ENCODE measurements around the gene SPATA7.

The SPATA7 gene

DNA sequence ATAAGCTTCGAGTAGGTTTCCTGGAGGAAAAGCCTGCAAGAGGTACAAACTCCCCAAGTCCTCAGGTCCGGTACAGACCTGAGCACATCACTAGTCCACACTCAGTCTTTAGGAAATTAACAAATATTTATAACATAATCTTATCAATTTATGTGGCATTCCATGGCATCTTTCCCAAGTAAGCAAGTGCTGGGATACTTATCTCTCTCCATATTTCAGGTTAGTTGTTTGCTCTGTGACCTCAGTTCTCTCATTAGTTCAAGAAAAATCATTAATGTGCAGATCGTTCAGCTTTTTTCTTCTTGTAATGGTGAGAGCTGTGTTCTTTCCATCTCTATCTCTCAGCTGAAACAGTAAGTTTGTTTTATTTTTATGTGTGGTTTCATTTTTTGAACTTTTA, 34.7 kb downstream of the SPATA7 start:
- DNase-seq: no peak

DNA sequence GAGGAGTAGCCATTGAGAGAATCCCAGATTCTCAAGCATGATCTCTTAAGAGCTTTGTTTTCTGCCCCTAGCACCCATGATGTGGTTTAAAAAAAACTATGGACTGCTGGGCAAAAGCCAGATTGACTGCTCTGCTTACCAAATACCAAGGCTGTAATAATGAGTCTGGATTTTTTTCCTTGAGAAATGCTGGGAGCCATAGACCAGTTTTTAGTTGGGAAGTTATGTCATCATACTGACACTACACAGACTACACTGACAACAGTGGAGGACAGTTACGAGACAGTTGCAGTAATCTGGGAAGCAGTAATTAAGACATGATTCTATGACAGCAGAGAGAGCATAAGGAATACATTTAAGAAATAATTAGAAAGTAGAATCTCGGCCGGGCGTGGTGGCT, 35.8 kb downstream of the SPATA7 start:
- no peak for DNase-seq

DNA sequence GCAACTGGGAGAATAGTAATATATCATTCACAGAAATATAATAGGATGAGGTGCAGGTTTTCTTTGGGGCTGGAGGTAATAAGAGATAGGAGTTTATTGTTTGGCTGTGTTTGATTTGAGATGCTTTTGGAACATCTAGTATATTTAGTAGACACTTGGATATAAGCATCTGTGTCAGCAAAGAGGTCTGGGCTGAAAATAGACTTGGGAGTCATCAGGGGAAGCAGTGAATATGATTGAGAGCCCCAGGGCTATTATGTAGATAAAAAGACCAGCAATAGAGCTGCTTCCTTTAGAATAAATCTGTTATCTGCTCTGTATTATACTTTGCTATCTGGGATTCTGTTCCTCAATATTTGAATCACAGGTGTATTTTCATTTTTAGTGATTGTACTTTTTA, 36.6 kb downstream of the SPATA7 start:
- DNase-seq: no peak

DNA sequence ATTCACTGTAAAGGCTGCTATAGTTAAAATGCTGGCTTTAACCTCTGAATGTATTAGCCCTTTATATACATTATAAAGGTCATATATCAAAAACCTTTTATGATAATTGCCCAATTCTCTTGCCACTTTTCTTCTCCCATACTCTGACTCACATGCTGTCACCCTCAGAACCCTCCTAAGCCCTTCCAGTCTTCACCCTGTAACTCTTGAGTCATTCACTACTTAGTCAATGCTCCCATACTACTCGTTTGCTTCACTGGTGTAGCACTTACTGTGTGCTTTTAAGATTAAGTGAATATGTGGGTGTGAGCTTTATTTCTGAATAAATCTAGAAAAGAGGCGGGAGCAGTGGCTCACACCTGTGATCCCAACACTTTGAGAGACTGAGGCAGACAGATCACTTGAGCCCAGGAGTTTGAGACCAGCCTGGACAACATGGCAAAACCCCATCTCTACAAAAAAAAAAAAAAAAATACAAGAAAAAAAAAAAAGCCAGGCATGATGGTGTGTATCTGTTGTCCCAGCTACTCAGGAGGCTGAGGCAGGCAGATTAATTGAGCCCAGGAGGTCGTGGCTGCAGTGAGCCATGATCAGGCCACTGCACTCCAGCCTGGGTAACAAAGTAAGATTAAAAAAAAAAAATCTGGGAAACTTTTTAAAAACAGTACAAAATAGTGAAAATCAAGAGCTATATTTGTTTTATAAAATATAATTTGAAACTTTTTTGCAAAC, 37.6 kb downstream of the SPATA7 start:
- DNase-seq: no peak

DNA sequence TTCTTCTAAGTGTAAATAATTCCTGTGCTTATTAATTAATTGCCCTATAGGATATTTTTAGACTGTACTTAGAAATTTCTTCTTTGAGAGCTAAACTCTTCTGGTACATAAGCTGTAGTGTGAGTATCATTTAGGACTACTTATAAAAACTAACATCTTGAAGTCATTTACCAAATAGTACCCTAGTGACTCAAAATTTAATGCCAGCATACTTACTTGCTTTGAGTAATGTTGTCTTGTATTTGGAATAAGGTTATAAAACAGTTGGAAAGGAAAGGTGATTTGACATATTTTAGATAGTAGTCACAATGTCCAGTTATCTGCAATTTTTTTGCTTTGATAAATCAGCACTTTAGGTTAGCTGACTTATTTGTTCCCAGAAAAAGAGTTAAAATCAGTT, 39.1 kb downstream of the SPATA7 start:
- no peak for DNase-seq

DNA sequence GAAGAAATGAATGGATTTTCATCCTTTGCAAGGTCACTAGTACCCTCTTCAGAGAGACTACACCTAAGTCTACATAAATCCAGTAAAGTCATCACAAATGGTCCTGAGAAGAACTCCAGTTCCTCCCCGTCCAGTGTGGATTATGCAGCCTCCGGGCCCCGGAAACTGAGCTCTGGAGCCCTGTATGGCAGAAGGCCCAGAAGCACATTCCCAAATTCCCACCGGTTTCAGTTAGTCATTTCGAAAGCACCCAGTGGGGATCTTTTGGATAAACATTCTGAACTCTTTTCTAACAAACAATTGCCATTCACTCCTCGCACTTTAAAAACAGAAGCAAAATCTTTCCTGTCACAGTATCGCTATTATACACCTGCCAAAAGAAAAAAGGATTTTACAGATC, 40.8 kb downstream of the SPATA7 start:
- DNase-seq: no peak

DNA sequence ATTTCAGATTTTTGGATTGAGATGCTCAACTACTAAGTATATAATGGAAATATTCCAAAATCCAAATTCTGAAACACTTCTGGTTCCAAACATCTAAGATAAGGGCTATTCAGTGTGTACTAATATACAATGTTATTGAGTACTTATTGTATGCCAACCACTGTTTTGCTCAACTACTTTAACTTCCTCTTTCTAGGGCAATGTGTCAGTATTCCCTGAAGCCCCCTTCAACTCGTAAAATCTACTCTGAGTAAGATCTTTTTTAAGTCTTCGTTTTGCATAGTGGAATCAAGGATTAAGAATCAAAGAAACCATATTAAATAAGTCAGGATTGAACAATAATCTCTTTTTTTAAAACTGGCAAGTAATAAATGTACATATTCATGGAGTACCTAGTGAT, 45.5 kb downstream of the SPATA7 start:
- DNase-seq: no peak

DNA sequence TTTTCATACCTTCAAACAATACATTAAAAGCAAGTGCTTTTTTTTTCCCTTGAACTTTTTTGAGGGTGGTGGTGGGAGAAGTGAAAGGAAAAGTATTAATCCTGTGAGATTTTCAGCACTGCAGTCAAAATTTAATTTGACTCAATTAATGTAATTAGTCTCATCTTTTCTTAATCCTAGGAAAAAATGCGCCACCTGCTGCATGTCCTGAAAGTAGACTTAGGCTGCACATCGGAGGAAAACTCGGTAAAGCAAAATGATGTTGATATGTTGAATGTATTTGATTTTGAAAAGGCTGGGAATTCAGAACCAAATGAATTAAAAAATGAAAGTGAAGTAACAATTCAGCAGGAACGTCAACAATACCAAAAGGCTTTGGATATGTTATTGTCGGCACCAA, 52.2 kb downstream of the SPATA7 start:
- DNase-seq: no peak

DNA sequence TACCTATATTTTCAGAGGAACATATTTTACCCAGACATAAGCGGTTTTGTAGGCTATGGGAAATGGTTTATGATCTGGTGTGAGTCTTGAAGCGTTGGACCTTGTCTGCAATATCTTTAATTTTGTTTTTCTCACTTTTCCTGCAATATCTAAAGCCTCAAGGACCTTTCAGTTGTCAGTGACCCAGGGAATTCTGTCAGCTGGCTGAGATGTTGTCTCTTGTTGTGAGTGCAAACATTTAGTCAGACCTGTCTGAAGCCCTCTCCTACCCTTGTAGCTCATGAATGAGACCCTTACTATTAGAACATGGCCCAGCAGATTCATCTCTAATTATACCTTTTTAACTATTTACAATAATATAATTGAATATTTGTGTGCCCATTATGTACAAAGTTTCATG, 53.6 kb downstream of the SPATA7 start:
- no peak for DNase-seq

DNA sequence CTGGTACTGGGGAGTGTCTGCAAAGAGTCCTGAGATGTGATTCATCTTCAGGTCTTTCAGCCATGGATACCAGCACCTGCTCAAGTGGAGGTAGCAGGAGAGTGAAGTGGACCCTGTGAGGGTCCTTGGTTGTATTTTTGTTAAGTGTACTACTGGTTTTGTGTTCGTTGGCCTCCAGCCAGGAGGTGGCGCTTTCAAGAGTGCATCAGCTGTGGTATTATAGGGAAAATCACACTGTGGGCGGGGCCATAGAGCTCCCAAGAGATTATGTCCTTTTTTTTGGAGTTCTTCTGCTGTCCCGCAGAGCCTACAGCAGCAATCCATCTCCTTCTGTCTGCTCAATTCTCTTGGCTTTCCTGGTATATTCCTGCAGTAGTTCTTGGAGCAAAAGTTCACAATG, 66.8 kb downstream of the SPATA7 start:
- no peak for DNase-seq

DNA sequence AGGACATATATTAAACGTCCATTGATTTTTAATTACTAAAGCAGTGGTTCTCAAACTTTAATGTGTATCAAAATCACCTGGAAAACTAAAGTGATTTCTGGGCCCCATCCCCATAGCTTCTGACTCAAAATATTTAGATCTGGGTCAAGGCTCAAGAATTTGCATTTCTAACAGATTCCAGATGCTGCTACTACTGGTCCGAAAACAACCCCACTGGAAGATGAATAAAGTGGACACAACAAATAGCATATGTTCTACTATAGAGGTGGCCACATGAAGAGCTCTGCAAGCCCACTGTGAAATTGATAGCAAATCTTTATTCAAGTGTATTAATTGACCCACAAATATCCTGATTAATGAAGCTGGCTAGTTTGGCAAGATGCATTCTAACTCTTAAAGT, 69.4 kb downstream of the SPATA7 start:
- no peak for DNase-seq

DNA sequence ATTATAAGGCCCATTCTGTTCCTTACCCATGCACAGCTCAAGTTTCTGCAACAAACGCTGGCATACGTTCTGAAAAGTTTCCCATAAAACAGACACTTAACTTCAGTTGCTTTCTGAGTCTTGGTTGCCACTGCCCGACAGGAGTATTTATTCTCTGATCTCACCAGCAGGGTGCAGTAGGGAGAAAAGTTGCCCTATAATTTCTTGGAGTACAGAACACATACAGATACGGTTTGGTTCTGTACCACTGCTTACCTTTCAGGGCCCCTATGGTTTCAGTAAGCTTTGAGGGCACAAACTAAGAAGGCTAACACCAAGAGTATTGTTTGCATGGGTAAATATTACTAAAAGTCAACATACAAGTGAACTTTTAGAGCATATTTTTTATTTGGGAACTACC, 77.9 kb downstream of the SPATA7 start:
- peak; percentile 31 for DNase-seq

DNA sequence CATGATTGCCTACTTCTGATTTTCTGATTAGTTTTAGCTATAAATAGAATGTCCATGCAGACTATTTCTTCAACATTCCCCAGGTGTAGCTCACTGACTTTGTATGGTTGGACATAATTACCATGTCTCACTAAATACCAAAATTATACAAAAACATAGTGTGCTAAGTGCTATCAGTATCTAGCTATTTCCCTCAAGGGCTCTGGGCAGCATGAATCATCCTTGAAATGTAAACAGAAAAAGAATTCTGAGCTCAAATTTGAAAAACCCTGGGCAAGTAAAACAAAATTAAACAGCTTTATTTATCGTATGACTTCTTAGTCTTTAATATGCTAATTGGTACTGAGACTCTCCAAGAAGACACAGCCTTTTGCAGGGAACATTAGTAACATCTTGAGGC, 82.9 kb downstream of the SPATA7 start:
- DNase-seq: no peak

DNA sequence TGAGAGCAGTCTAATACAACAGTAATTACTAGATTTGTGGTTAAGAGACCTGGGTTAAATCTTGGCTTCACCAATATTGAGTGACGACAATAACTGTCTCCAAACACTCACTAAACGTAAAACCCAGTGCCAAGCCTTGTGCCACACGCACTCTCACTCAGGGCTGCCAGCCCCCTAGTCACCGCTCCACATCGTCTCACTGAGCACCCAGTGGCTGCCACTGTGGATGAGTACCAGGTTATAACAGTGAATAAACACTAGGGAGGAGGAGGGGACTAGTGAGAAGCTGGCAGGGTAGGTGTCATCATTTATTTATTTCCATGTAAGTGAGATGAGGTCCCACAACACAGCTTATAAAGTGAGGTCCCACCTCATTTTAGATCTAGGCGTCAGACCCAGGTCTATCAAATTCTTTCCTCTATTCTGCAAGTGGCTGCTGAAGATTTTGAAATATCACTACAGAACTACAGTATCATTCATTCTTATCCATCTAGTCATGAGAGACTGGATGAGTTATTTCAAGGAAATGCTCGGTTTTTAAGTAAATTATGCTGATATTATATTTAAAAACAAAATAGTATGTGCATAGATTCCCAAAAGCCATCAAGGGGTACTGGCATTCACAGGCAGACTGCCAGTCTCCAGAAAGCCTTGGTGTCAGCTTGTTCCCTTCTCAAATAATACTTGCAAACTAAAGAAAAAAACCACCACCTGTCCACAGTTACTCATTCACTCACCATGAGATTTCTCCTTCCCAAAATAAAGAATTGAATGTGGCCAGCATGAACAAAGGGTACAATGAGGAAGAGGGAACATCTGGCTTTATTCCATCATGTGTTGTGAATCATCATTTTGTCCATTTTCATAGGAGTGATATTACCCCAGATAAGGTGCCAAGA, 85.3 kb downstream of the SPATA7 start:
- DNase-seq: no peak

DNA sequence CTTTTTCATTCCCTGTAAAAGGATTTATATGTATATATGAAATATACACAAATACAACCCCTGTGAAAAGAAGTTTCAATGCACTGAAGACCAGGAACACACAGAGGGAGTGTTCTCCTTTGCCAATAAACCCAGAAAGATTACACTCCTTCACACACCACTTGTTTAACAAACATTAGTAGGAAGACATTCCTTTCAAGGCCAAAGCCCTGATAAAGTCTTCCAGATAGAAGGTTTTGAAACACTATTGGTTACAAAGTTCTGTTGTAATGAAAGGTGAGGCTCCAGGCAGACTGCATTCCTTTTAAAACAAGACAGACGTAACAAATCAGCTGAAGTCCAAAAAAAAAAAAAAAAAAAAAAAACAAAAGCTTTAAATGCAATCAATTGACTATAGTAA, 88.3 kb downstream of the SPATA7 start:
- DNase-seq: no peak

DNA sequence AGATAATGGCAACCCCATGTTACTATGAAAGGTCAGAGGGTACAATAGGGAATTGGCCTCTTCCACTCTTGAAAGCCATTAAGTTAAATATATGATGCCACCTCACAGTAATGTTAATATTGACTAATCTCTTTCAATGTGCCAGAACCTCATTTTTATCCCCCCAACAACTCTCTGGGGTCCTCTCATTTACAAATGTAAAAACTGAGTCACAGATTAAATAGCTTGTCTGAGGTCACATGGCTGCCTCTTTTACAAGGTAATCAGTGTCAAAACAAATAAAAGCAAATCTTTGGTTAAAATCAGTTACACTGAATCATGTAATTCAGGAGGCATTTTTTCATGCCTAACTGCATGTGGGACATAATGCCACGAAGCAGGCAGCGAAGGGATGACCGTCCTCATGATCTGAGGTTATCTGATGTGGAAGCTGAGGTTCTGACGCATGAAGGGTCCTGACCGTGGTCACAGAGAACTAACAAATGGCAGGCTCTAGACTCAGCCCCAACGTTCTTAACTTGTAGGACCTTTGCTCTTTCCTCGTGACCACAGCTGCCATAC, 90.8 kb downstream of the SPATA7 start:
- DNase-seq: no peak

DNA sequence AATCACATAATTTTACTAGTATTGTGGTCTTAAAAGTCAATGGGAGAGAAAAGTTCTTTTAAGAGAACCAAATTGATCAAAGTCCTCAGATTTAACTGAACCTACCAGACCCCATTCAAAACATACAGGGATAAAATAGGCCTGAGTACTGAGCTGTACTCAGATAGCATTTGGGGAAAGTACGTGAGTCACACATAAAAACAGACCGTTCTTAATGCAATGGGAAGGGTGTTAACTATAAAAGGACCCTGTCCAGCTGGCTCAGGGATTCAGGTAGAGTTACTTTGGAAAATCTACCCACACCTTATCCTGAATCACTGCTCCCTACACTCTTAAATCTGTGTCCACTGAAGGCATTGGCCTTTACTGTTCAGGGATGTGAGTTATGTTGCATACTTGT, 91.4 kb downstream of the SPATA7 start:
- no peak for DNase-seq

DNA sequence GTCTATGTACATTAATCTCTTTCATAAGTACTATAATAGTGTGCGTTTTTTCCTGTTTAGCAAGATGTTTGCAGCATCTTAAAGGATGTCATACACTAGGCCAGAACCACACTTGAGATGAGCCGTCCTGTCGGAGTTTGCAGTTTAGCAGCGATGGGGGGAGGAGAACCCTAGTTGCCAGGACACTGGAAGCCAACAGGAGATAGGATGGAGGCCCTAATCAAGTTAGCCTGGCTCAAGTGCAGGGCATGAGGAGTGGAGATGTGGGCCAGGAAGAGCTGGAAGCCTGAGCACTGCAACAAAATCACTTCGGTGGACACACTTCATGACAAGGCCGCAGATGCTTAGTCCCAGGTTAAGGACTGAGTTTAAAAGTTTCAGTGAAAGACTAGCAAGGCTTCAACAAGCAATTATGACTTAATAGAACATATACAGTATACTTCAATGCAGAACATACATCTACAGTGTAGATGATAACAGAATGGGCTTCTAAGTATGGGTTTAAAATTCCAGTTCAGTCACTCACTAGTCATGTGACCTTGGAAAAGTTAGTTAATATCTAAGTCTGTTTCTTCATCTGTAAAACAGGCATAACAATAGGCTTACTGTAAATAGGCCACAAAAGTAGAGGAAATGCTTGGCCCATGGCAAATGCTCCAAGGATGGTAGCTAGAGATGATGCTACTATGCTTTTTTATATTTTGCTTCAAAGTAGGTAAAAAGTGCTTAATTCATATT, 92.2 kb downstream of the SPATA7 start:
- no peak for DNase-seq

DNA sequence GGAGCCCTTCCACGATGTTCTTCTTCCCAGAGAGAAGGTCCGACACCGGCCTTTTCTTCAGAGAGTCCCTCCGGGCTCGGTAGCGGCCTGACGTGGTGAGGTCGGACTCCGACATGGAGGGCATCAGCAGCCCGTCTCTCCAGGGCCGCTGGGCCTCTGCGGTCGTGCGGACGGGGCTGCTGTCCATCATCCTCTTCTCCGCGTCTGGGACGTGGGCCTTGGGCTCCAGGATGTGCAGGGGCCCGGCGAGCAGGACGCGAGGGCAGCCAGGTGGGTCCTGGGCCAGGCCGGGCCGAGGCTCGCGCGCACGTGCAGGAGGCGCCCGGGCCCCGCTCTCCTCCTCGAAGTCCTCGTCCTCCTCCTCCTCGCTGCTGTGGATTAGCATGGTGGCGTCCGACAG, 93.5 kb downstream of the SPATA7 start:
- no peak for DNase-seq

DNA sequence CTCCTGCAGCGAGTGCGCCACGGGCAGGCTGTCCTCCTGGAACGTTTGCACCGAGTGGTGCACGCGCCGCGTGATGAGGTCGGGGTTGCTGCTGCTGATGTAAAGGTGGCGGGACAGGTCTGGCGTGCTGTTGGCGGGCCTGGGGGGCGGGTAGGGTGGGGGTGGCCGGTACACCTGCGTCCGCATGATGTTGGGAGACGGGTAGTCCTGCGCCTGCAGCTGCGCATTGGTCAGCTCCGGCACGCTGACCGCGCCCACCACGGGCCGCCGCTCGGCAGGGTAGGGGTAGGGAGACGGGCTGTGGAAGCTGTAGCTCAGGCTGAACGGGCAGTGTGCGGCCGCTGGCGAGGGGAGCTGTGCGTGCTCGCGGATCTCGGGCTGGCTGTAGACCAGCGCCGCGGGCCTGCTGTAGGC, 94.1 kb downstream of the SPATA7 start:
- no peak for DNase-seq

DNA sequence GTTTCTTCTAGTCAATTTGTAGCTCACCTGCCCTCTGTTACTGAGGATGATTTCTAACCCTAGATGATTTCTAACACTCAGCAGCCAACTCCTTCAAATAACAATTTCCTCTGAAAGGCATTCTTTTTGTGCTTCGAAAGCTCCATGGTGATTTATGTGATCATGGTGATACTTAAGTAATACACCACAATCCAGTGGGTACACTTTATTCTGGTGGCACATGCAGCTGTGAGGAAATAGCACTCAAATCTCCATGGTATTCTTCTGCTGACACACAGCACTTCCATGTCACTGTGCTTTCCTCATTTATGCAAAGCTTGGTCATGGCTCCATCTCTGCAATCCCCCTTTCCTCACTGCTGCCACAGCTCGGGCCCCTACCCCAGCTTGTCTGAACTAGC, 95.6 kb downstream of the SPATA7 start:
- DNase-seq: no peak

DNA sequence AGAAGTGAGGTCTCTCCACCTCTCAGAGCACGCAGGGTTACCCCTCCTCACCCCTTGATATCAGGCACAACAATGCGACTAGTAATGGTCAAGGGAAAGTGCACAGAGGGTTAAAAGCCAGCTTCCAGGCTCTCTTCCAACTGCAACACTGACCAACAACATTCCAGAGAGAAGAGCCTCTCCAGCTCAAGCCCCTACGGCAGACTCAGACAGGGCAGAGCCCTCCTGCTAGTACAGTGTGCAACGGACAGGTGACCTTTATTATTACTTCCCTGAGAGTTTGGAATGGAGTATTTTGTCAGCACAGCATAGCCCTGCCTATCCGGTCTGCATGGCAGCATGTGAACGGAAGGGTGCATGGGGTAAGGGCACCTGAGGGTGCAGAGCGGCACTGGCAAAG, 96.3 kb downstream of the SPATA7 start:
- DNase-seq: no peak

DNA sequence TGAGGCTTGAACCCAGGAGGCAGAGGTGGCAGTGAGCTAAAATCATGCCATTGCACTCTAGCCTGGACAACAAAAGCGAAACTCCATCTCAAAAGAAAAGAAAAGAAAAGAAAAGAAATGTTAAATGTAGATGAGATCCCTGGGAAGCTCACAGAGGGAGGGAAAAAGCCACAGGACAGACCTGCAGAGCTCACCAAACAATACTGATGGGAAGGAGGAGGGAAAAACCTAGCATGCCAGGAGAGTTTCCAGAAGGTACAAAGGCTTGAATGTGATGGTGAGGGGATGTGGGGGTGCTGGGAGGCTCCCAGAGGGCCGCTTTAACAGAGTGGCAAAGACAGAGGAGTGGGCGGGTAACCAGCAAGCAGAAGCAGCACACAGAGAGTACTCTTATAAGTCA, 97.1 kb downstream of the SPATA7 start:
- DNase-seq: no peak

All from NCI-H1694 treated with DMSO at 0.1 percent for 48 hours (cell line).